Endothelial cell of umbilical vein (primary cell): ENCODE data around the gene KLHL26.

Experiments
- CTCF ChIP-seq, 2 donors: IDR thresholded peaks; 1 replicate in 1 of 2; 2 replicates in 1 of 2; pipeline ENCODE4 v1.5.1; 2011; ENCODE audit warnings: low read length in 2 of 2, mild to moderate bottlenecking in 2 of 2, moderate library complexity in 2 of 2, control low read depth in 1 of 2, inconsistent platforms in 1 of 2, low read depth in 1 of 2; ENCODE audit not compliant: insufficient read depth in 1 of 2; ENCODE audit errors: extremely low read depth in 1 of 2
- EZH2 ChIP-seq: IDR thresholded peaks from 2 replicates; pipeline ENCODE4 v1.6.1; 2012; ENCODE audit warnings: borderline replicate concordance, low read depth, mild to moderate bottlenecking, moderate library complexity, low read length, inconsistent platforms; ENCODE audit not compliant: severe bottlenecking
- FOS ChIP-seq: IDR thresholded peaks from 2 replicates; pipeline ENCODE4 v1.6.1; 2011; ENCODE audit warnings: mild to moderate bottlenecking, low read length, moderate library complexity, borderline replicate concordance; ENCODE audit not compliant: insufficient read depth
- GATA2 ChIP-seq: IDR thresholded peaks from 2 replicates; pipeline ENCODE4 v1.7.0; 2011; ENCODE audit warnings: low read depth, mild to moderate bottlenecking, moderate library complexity, mixed read lengths, low read length; ENCODE audit not compliant: insufficient read length, insufficient read depth
- JUN ChIP-seq: IDR thresholded peaks from 2 replicates; pipeline ENCODE4 v1.6.1; 2011; ENCODE audit warnings: borderline replicate concordance, low read depth; ENCODE audit not compliant: insufficient read length, insufficient read depth
- MAX ChIP-seq: IDR thresholded peaks from 2 replicates; pipeline ENCODE4 v1.6.1; 2011; ENCODE audit not compliant: insufficient read depth, insufficient read length
- MYC ChIP-seq: IDR thresholded peaks from one replicate; pipeline ENCODE4 v1.6.1; 2011; ENCODE audit warnings: mild to moderate bottlenecking, low read depth, low read length
- POLR2A ChIP-seq: IDR thresholded peaks from 2 replicates; pipeline ENCODE4 v1.6.1; 2012; ENCODE audit warnings: low read depth, mild to moderate bottlenecking, control low read depth, low read length
- POLR2AphosphoS5 ChIP-seq: IDR thresholded peaks from 2 replicates; pipeline ENCODE4 v1.6.1; 2012; ENCODE audit warnings: low read depth, mild to moderate bottlenecking, control low read depth, low read length, moderate library complexity; ENCODE audit not compliant: insufficient read depth

DNA sequence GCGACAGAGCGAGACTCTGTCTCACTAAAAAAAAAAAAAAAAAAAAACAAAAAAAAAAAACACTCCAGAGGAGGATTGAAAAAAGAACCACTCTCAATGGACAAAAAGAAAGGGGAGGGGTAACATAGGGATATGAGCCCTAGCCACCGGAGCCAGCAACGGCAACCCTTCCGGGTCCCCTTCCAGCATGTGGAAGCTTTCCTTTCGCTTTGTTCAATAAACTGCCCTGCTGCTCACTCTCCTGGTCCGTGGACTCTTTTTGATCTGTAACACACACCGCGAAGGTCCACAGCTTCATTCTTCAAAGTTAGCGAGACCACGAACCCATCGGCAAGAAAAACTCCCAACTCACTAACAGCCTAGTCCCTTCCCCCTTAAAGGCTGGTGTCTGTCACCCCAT is 49.3 kb upstream of the KLHL26 start:
- TF ChIP-seq POLR2AphosphoS5 (no peak), CTCF (IDR thresholded peaks at IDR 0.05; ENCODE audit: extremely low read depth in 1 of 2, insufficient read depth in 1 of 2, low read depth in 1 of 2, low read length in 2 of 2) (no peak), FOS (no peak), EZH2 (no peak), POLR2A (no peak), MYC (no peak), GATA2 (no peak), JUN (no peak), MAX (no peak)
